ENCODE data around the gene HNRNPK. TPM values are rescaled to one million over a fixed set of nuclear protein-coding genes. Genes with fewer than 3 reads are reported as not detected.
A peak's percentile ranks its signal among the peaks of the same experiment; 100 is the strongest.

Gene HNRNPK
- total RNA-seq, 2 donors from 2014 or later, result 447 to 480 TPM

GRCh38 chr9:83932851-83933250 lies 47.2 kb downstream of the HNRNPK start:
- no peak for DNase-seq (ENCODE audit: low spot score)
- intact Hi-C loops (cut with DNase I), result no loop called here
- Histone ChIP-seq H3K4me1 (replicated peaks) (peaks cover 4% of the 10 kb centered on the region), H3K27me3 (replicated peaks; ENCODE audit: insufficient read depth) (no peaks in the 10 kb centered on the region), H3K36me3 (no peaks in the 10 kb centered on the region), H3K4me3 (no peak overlapping the region), H3K9me3 (no peaks in the 10 kb centered on the region), H3K27ac (no peak overlapping the region)
- 90% methylated on average over 5 of the region's 5 CpGs for WGBS
- TF ChIP-seq CTCF (IDR thresholded peaks at IDR 0.05), result no peak
- TF ChIP-seq POLR2AphosphoS5 (IDR thresholded peaks at IDR 0.05), result no peak
- TF ChIP-seq POLR2A (IDR thresholded peaks at IDR 0.05), result no peak

GRCh38 chr9:83932011-83932410 lies 48.0 kb downstream of the HNRNPK start:
- 73% methylated on average over 2 of the region's 2 CpGs for WGBS
- no peaks in the 10 kb centered on the region for H3K36me3 ChIP-seq
- no peaks in the 10 kb centered on the region for H3K27me3 ChIP-seq (replicated peaks; ENCODE audit: insufficient read depth)
- no peak overlapping the region for H3K27ac ChIP-seq
- no peak for DNase-seq (ENCODE audit: low spot score)
- TF ChIP-seq POLR2A (IDR thresholded peaks at IDR 0.05) (no peak), POLR2AphosphoS5 (IDR thresholded peaks at IDR 0.05) (no peak), CTCF (IDR thresholded peaks at IDR 0.05) (no peak)
- H3K9me3 ChIP-seq, result no peaks in the 10 kb centered on the region
- no peak overlapping the region for H3K4me3 ChIP-seq
- intact Hi-C loops (cut with DNase I), result no loop called here
- peaks cover 4% of the 10 kb centered on the region for H3K4me1 ChIP-seq (replicated peaks)

GRCh38 chr9:83930881-83931280 lies 49.1 kb downstream of the HNRNPK start:
- Histone ChIP-seq H3K4me1 (replicated peaks) (peaks cover 4% of the 10 kb centered on the region), H3K36me3 (no peaks in the 10 kb centered on the region), H3K27ac (no peak overlapping the region), H3K27me3 (replicated peaks; ENCODE audit: insufficient read depth) (no peaks in the 10 kb centered on the region), H3K4me3 (no peak overlapping the region), H3K9me3 (no peaks in the 10 kb centered on the region)
- no peak for DNase-seq (ENCODE audit: low spot score)
- intact Hi-C loops (cut with DNase I), result no loop called here
- 86% methylated on average over 5 of the region's 5 CpGs for WGBS
- TF ChIP-seq POLR2A (IDR thresholded peaks at IDR 0.05) (no peak), POLR2AphosphoS5 (IDR thresholded peaks at IDR 0.05) (no peak), CTCF (IDR thresholded peaks at IDR 0.05) (no peak)

GRCh38 chr9:83927591-83927990 lies 52.4 kb downstream of the HNRNPK start:
- DNase-seq (ENCODE audit: low spot score), result no peak
- TF ChIP-seq CTCF (IDR thresholded peaks at IDR 0.05) (no peak), POLR2AphosphoS5 (IDR thresholded peaks at IDR 0.05) (no peak)
- WGBS, result 94% methylated on average over 1 of the region's 1 CpG
- Histone ChIP-seq H3K4me1 (replicated peaks) (no peaks in the 10 kb centered on the region), H3K27me3 (replicated peaks; ENCODE audit: insufficient read depth) (no peaks in the 10 kb centered on the region), H3K27ac (no peak overlapping the region), H3K4me3 (no peak overlapping the region), H3K9me3 (no peaks in the 10 kb centered on the region), H3K36me3 (no peaks in the 10 kb centered on the region)
- intact Hi-C loops (cut with DNase I), result no loop called here

- 0% methylated on average over 38 of the region's 92 CpGs for WGBS
- peak within 1 kb of the TSS; percentile 89 to 95 for H3K4me3 ChIP-seq
- peak within 1 kb of the TSS; percentile 95 to 96 for H3K27ac ChIP-seq
- H3K9me3 ChIP-seq, result no peaks in the 10 kb centered on the region
- no peaks in the 10 kb centered on the region for H3K4me1 ChIP-seq (replicated peaks)
- intact Hi-C loops (cut with DNase I), result loop anchor here (2.0 to 5.0 kb wide), 2 partner anchors 58 to 341 kb away; no protein-coding TSS in a partner anchor
- DNase-seq (ENCODE audit: low spot score), result peak; percentile 98
- no peaks in the 10 kb centered on the region for H3K36me3 ChIP-seq
- peak; percentile 83 for TF ChIP-seq POLR2A (IDR thresholded peaks at IDR 0.05)
- peak; percentile 90 for TF ChIP-seq POLR2AphosphoS5 (IDR thresholded peaks at IDR 0.05)
- TF ChIP-seq CTCF (IDR thresholded peaks at IDR 0.05), result peak in 3 of 4 experiments; percentile 36 to 69 (median 66)
- no peaks in the 10 kb centered on the region for H3K27me3 ChIP-seq (replicated peaks; ENCODE audit: insufficient read depth)
Measured at GRCh38 chr9:83920927-83921707, 58.9 kb downstream of the HNRNPK start, which contains the start of gene KIF27. KIF27 (minus strand) TSS chr9:83921432; CDS start chr9:83915591, 5,841 bp downstream.
